NAMALWA (cell line): ENCODE data around the gene SDK1.

ENCODE experiments used
- DNase-seq: peaks from one replicate; pipeline ENCODE4 v3.0.0-alpha.2; 2015; ENCODE audit warnings: low spot score

Gene SDK1

GRCh38 chr7:4020086-4020485 lies 719.0 kb downstream of the SDK1 start:
- no peak for DNase-seq

DNA sequence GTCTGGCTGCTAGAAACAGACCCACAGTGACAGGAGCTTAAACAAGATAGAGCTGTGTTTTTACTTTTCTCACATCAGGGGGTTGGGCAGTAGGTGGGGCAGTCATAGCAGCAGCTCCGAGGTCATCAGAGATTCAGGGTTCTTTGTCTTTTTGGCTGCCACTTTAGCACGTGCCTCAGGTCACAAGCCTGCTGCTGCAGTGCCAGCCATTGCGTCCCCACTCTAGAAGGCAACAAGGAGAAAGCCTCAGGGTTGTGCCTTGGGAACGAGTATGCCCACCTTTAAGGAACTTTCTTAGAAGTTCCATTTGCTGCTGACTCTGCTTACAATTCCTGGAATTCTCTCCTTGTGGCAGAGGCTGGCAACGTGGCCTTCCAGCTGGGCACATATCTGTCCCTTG lies 720.4 kb downstream of the SDK1 start:
- no peak for DNase-seq

DNA sequence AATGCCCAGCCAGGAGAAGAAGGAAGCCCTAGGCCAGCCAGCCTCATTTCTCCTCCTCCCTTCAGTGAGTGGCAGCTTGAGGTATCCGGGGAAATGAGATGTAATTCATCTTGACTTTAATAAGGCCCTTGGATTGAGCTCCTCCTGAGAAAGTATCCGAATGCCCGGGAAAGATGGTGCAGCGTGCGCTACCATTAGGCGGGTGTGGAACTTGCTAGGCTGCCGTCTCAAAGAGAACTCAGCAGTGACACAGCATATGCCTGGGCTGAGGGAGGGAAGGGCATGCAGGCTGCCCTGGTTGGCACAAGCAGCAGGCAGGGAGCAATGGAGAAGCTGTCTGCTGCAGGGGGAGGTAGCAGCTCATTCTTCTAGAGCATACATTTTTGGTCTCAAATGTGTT lies 721.2 kb downstream of the SDK1 start:
- DNase-seq, result no peak

DNA sequence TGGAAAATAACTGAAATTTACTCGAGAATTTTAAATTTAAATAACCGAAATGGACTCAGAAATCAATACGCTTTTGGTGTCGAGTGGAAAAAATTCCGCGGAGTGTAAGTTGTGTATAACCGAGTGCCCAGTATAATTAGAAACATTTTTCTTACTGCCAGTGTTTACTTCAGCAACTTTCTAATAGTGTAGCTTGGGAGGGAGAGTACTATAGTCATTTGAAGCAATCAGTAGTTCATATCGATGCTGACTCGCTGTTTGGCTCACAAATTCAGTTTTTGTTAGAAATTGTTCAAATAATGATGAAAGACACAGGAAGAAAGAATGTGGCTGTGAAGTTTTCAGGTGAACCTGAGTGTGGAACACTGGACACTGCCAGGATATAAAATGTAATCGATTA lies 722.5 kb downstream of the SDK1 start:
- no peak for DNase-seq

DNA sequence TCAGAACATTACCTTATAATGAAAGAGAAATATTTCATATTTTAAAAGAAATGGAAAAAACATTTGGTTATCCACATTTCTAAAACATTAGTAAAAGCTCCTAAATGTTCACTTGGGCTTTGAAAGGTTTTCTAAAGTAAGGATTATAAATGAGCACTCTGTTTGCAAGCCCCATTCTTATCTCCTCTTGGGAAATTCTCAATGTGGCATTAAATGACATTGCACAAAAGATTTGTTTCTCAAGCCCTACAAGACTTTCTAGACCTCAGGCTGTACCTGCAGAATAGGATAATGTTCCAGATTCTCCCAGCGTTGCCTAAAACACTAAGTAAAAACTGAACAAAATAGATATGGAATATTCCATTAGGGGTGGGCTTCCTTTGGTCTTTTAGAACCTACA lies 723.1 kb downstream of the SDK1 start:
- no peak for DNase-seq

DNA sequence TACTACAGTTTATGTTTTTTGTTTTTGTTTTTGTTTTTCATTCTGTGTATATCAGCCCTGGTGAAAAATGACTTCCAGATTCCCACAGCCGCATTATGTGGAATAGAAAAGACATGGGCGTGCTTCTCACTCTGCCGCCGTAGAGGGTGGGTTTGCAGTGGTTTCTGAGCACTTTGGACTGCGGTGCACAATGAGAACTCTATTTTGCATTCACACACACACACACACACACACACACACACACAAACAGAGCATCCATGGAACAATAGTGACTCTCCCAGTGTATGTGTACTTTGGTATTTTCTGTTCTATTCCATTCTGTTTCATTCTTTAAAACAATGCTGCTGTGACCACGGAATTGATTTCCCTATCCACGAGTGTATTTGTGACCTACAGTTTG lies 723.8 kb downstream of the SDK1 start:
- DNase-seq, result no peak

DNA sequence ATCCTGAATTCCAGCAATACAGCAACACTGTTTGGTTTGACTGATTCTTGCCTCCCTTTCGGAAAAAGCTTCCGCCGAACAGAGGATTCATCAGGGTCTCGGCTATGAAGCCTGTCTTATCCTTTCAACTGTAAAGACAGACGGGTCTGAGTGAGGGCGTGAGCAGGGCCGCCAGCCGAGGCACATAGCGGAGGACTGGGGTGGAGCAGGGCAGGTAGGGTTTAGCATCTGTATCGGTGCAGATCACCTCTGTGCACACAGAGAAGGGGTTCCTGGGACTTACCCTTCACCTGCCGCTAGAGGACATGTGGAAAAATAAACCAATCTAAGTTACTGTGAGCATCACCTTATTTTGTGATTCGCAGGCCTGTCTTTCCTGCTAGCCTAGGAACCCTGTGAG lies 724.2 kb downstream of the SDK1 start:
- DNase-seq, result no peak

DNA sequence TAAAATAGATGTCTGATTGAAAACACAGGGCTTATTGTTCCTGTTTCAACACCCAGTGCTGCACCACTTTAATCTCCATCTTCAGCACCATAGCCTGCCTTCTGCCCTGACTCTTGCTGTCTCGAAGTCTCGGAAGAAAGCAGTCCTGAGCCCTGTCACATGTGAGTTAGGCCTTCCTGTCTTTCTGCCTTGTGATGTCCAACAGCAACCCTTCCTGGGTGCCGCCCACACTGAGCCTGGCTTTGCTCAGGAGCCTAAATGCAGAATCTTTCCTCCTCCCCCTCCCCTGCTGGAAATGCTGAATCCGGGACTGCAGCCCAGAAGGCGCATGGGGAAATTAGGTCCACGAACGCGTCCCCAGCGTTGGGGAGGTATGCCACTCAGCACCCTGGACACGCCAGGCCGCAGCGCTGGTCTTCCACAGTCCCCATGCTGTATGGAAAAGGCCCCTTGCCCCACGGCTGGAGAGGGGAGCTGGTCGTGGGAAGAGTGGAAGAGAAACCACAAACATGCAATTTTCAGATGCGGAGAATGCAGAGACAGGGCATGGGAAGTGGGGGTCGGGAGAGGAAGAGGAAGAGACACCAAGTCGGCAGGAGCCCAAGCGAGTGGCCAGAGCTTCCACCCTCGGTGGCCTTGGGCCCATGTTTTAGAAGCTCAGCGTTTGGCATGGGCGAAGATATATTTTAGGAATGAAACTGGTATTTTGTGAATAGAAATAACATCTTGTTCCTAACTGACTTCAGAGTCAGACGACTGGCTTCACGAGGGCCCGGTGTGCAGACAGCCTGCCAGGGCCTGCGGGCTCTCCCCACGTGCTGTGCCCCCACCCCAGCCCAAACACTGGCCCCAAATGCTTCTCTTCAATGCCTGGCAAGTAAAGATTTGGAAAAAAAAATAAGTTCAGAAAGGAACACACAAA lies 724.9 kb downstream of the SDK1 start:
- DNase-seq, result no peak

GRCh38 chr7:4026941-4027486 lies 726.0 kb downstream of the SDK1 start:
- DNase-seq, result no peak

DNA sequence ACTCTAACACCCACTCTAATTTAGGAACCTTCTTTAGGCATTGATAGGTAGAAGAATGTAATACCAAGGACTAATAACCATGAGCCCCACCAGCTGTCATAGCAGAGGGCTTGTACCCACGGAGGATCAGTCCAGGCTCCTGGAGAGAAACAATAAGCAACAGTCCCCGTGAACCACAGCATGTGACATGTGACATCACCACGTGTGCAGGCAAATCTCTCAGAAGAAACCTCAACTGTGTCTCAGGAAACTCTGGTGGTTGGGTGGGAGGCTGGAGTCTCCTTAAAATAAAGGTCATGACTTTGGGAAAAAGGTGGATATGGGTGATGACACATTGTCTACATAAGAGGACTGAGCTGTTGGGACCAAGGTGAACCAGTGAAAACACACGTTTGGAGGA lies 727.2 kb downstream of the SDK1 start:
- peak; percentile 4 for DNase-seq

DNA sequence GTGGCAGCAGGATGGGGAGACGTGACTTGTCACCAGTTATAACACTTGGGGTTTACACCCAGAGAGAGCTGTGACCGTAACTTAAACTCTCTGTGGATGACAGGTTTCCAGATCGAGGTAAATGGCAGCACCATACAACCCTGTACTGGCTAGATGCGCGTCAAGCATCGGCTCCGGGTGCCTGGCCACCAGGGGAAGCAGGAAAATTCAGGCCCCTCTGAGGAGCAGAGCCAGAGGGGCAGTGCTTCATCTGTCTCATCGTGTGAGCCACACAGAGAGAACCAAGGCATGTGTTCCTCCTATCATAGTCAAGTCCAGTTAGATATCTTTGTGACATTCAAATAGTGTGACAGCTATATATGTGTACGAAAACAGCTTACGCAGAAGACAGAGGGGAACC lies 728.9 kb downstream of the SDK1 start:
- DNase-seq, result no peak

DNA sequence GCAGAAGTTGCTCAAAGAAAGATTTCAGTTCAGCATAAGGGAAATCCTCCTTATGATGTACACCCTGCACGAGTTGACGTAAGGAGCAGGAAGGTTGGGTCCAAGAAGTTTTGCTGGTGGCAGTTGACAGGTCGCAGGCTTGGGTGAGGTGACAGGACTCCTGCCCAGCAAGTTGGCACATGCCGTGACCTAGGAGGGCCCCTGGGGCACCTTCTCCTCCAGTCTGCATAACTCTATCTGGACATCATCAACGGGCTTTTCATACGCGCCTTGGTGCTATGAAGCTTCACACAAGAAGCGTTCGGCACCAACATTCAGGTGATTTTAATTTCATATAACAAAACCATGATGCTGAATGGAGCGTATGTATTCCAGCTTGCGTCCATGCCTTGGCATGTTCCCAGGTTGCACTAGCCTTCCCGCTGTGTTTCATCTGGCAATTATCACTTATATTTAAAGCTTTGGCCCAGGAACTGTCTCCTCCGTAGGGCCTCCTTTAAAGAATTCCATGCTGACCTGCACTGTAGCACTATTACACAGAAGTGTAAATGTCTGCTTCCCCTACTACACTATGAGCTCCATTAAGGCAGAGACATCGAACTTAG lies 729.4 kb downstream of the SDK1 start:
- no peak for DNase-seq

GRCh38 chr7:4033996-4034395 lies 732.9 kb downstream of the SDK1 start:
- no peak for DNase-seq

DNA sequence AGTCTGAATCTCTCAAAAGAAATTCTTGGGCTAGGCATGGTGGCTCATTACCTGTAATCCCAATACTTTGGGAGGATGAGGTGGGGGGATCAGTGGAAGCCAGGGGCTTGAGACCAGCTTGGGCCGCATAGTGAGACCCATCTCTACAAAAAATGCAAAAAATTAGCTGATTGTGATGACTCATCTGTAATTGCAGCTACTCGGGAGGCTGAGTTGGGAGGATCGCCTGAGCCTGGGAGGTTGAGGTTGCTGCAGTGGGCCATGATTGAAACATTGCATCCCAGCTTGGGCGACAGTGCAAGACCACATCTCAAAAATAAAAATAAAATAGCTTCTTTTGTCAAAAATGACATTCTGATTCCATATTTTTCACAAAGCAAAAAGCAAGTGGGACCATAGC lies 736.3 kb downstream of the SDK1 start:
- no peak for DNase-seq

GRCh38 chr7:4037877-4038276 lies 736.8 kb downstream of the SDK1 start:
- no peak for DNase-seq

- DNase-seq, result no peak
Observed at GRCh38 chr7:4040109-4040928, 739.3 kb downstream of the SDK1 start.

DNA sequence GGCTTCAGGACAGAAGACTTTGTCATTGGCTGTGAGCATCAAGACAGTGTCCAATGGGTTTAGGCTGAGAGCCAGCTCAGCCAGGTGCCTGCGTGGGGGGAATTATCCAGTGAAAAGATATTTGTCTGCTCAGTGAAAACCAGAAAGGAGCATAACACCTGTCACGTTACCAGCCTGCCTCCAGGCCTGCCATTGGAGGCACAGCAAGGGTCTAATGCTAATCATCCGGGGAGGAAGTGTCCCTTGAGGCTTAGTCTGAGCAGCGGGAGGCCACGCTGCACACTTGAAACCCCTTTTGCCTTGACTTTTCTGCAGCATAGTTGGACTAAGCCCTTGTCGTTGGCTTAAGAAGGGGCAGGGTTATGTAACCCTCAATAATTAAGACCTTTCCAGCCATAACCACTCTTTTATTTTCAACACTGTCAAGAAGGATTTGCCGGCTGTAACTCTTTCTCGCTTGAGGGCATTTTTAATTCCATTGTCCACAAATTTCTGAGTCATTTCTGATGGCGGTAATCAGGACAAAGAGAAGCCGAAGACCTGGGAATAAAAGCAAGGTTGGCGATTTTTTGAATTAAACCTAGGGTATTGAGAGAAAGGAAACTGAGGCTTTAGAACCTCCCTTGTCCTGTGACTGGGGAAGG lies 741.5 kb downstream of the SDK1 start:
- no peak for DNase-seq

DNA sequence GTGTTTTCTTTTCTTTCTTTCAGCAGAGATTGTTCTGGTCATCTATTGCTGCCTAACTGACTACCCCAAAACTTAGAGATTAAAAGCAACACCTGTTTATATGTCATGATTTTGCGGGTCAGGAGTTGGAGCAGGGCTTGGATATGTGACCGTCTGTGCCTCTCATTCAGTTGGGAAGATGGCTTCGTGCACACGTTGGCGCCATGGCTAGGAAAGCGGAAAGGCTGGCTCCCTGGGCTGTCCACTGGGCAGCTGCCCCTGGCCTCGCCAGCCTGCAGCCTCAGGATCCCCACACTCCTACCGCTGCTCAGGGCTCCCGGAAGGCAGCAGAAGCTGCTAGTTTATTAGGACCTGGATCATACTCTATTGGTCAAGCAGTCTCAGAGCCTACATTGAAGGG lies 742.9 kb downstream of the SDK1 start:
- no peak for DNase-seq

DNA sequence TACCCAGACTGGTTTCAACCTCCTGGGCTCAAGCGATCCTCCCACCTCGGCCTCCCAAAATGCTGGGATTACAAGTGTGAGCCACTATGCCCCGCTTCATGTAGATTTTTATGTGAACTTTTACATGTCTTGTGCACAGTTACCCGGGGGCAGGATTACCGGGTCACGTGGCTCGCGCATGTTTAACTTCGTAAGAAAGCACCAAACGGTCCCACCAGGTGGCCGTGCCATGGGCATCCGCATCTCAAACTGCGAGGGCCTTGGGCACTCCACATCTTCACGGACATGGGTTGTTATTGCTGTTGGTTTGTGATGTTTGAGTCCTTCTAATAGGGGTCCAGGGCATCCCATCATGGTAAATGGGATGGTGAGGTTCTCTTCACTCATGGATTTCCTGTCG lies 744.4 kb downstream of the SDK1 start:
- no peak for DNase-seq

DNA sequence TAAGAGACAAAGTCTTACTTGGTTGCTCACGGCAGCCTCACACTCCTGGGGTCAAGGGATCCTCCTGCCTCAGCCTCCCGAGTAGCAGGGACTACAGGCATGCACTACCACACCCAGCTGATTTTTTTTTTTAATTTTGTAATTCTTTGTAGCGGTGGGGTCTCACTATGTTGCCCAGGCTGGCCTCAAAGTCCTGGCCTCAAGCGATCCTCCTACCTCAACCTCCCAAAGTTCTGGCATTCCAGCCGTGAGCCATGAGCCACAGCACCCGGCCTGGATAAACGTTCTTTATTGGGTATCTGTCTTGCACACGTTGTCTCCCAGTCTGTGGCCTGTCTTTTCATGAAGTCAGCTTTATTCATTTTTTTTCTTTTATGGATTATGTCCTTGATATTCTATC lies 744.9 kb downstream of the SDK1 start:
- DNase-seq, result no peak

GRCh38 chr7:4048336-4048735 lies 747.3 kb downstream of the SDK1 start:
- no peak for DNase-seq

GRCh38 chr7:4049202-4049601 lies 748.1 kb downstream of the SDK1 start:
- DNase-seq, result no peak
